HL-60 (cell line): ENCODE measurements around the gene ASPN.

Source experiments
- DNase-seq, 2 experiments: peaks; one replicate each; pipeline ENCODE4 v3.0.0-alpha.2; 2010 to 2020; ENCODE audit warnings: low read depth in 1 of 2, low spot score in 1 of 2
- H3K27ac ChIP-seq: fragments of 250-450 bp; sonication (Bioruptor Pico); replicated peaks from 2 replicates; pipeline ENCODE4 v1.5.1; 2020; ENCODE audit warnings: mild to moderate bottlenecking, moderate library complexity
- H3K27me3 ChIP-seq: fragments of 250-450 bp; sonication (Bioruptor Pico); 2 replicates; pipeline ENCODE4 v1.5.1; 2021; ENCODE audit warnings: mild to moderate bottlenecking, moderate library complexity; ENCODE audit not compliant: insufficient read depth, poor library complexity, severe bottlenecking
- H3K4me3 ChIP-seq: replicated peaks from 2 replicates; pipeline ENCODE4 v1.5.1; 2011; ENCODE audit warnings: mild to moderate bottlenecking, control low read depth, low read length; ENCODE audit not compliant: insufficient read depth
- GABPA ChIP-seq: IDR thresholded peaks from 2 replicates; pipeline ENCODE4 v1.6.1; 2012; ENCODE audit warnings: low read depth
- POLR2AphosphoS5 ChIP-seq: IDR thresholded peaks from 2 replicates; pipeline ENCODE4 v1.6.1; 2012; ENCODE audit warnings: low read depth
- SPI1 ChIP-seq: IDR thresholded peaks from 2 replicates; pipeline ENCODE4 v1.6.1; 2012; ENCODE audit warnings: low read depth, mild to moderate bottlenecking, borderline replicate concordance
- TF ChIP-seq, protein P1 (sequence below): IDR thresholded peaks from one replicate; pipeline ENCODE4 v1.5.1; 2011; ENCODE audit warnings: low read length, control low read depth, inconsistent platforms; ENCODE audit not compliant: insufficient read depth
- TF ChIP-seq, protein P2 (sequence below): IDR thresholded peaks from 2 replicates; pipeline ENCODE4 v1.6.1; 2012; ENCODE audit warnings: low read depth; ENCODE audit not compliant: insufficient replicate concordance

ASPN gene

DNA sequence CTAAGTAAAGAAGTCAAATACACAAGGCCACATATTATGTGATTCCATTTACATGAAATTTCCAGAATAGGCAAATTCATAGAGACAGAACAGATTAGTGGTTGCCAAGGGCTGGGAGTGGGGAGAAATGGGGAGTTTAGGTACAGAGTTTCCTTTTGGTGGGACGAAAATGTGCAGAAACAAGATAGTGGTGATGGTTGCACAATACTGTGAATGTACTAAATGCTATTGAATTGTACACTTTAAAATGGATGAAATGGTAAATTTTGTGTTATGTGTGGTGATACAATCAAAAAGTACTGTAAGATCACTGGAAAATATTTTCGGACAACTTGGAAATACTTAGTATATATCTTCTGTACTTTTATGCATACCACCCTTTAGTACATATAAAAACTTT lies 38.5 kb upstream of the ASPN start:
- TF ChIP-seq POLR2AphosphoS5 (no peak), SPI1 (no peak), GABPA (no peak)
- TF ChIP-seq, protein P1, sequence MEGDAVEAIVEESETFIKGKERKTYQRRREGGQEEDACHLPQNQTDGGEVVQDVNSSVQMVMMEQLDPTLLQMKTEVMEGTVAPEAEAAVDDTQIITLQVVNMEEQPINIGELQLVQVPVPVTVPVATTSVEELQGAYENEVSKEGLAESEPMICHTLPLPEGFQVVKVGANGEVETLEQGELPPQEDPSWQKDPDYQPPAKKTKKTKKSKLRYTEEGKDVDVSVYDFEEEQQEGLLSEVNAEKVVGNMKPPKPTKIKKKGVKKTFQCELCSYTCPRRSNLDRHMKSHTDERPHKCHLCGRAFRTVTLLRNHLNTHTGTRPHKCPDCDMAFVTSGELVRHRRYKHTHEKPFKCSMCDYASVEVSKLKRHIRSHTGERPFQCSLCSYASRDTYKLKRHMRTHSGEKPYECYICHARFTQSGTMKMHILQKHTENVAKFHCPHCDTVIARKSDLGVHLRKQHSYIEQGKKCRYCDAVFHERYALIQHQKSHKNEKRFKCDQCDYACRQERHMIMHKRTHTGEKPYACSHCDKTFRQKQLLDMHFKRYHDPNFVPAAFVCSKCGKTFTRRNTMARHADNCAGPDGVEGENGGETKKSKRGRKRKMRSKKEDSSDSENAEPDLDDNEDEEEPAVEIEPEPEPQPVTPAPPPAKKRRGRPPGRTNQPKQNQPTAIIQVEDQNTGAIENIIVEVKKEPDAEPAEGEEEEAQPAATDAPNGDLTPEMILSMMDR: no peak
- TF ChIP-seq, protein P2, sequence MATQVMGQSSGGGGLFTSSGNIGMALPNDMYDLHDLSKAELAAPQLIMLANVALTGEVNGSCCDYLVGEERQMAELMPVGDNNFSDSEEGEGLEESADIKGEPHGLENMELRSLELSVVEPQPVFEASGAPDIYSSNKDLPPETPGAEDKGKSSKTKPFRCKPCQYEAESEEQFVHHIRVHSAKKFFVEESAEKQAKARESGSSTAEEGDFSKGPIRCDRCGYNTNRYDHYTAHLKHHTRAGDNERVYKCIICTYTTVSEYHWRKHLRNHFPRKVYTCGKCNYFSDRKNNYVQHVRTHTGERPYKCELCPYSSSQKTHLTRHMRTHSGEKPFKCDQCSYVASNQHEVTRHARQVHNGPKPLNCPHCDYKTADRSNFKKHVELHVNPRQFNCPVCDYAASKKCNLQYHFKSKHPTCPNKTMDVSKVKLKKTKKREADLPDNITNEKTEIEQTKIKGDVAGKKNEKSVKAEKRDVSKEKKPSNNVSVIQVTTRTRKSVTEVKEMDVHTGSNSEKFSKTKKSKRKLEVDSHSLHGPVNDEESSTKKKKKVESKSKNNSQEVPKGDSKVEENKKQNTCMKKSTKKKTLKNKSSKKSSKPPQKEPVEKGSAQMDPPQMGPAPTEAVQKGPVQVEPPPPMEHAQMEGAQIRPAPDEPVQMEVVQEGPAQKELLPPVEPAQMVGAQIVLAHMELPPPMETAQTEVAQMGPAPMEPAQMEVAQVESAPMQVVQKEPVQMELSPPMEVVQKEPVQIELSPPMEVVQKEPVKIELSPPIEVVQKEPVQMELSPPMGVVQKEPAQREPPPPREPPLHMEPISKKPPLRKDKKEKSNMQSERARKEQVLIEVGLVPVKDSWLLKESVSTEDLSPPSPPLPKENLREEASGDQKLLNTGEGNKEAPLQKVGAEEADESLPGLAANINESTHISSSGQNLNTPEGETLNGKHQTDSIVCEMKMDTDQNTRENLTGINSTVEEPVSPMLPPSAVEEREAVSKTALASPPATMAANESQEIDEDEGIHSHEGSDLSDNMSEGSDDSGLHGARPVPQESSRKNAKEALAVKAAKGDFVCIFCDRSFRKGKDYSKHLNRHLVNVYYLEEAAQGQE: no peak
- no peak for DNase-seq
- Histone ChIP-seq H3K27ac (no peak overlapping the region), H3K4me3 (no peak overlapping the region), H3K27me3 (no peaks in the 10 kb centered on the region)

DNA sequence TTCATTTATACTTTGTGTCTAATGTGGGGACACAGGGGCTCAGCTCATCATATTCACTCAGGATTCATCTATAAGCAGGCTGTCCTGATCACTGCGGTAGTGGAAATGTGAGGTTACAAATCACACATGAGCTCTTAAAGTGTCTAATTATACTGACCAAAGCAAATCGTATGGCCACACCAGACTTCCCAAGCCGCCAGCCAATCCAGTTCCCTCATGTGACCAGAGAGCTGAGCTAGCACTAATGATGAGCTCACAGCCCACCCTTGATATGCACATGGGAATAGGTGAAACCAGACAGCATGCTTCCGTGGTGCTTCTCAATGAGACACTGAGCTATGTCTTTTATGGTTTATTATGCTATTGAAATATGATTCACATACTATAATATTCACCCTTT lies 35.9 kb upstream of the ASPN start:
- no peak overlapping the region for H3K27ac ChIP-seq
- H3K27me3 ChIP-seq: no peaks in the 10 kb centered on the region
- DNase-seq: no peak
- TF ChIP-seq, protein P1: no peak
- TF ChIP-seq POLR2AphosphoS5 (no peak), GABPA (no peak), SPI1 (no peak)
- TF ChIP-seq, protein P2: no peak
- no peak overlapping the region for H3K4me3 ChIP-seq

DNA sequence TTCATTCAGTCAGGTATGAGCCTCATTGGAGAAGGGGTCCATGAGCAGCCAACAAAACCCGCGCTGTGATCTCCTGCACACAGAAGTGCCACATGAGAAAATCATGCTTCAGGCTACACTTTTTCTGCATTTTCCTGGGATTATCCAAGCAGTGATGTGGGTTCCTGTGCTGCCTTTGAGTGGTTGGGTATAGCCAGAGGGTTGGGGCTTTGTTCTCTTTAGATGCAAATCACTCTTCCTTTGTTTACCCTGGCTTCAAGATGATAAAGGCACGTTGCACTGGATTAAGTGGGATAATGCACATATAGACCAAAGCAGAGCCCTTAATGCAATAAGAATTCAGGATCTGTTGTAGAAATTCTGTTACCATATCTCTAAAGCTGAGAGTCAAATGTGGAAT lies 34.7 kb upstream of the ASPN start:
- DNase-seq: no peak
- TF ChIP-seq GABPA (no peak), POLR2AphosphoS5 (no peak), SPI1 (no peak)
- TF ChIP-seq, protein P1: no peak
- TF ChIP-seq, protein P2: no peak
- H3K27me3 ChIP-seq: no peaks in the 10 kb centered on the region
- no peak overlapping the region for H3K27ac ChIP-seq
- H3K4me3 ChIP-seq: no peak overlapping the region
